ENCODE measurements around the gene OR6Q1.

DNA sequence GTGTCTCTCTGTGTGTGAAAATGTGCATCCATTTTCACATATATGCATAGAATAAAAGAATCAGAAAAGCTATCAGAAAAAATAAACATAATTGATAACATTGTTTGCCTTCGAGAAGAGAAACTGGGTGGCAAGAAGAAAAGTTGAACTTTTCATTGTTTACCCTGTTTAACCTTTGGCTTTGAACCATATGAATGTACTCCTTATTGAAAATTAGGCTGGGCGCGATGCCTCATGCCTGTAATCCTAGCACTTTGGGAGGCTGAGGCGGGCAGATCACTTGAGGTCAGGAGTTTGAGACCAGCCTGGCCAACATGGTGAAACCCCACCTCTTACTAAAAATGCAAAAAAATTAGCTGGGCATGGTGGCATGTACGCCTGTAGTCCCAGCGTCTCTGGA, 19.0 kb upstream of the OR6Q1 start:
- no peak for TF ChIP-seq CREB1 (CRISPR knock-in tag; IDR thresholded peaks at IDR 0.05)
- no peak for TF ChIP-seq SOX15 (CRISPR knock-in tag; IDR thresholded peaks at IDR 0.05)
- TF ChIP-seq, protein P1, sequence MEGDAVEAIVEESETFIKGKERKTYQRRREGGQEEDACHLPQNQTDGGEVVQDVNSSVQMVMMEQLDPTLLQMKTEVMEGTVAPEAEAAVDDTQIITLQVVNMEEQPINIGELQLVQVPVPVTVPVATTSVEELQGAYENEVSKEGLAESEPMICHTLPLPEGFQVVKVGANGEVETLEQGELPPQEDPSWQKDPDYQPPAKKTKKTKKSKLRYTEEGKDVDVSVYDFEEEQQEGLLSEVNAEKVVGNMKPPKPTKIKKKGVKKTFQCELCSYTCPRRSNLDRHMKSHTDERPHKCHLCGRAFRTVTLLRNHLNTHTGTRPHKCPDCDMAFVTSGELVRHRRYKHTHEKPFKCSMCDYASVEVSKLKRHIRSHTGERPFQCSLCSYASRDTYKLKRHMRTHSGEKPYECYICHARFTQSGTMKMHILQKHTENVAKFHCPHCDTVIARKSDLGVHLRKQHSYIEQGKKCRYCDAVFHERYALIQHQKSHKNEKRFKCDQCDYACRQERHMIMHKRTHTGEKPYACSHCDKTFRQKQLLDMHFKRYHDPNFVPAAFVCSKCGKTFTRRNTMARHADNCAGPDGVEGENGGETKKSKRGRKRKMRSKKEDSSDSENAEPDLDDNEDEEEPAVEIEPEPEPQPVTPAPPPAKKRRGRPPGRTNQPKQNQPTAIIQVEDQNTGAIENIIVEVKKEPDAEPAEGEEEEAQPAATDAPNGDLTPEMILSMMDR (IDR thresholded peaks at IDR 0.05), result no peak
- TF ChIP-seq RELA (CRISPR knock-in tag; IDR thresholded peaks at IDR 0.05; ENCODE audit: borderline replicate concordance), result no peak
- TF ChIP-seq, protein P2, sequence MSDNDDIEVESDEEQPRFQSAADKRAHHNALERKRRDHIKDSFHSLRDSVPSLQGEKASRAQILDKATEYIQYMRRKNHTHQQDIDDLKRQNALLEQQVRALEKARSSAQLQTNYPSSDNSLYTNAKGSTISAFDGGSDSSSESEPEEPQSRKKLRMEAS (CRISPR knock-in tag; IDR thresholded peaks at IDR 0.05), result no peak
- TF ChIP-seq, protein P3, sequence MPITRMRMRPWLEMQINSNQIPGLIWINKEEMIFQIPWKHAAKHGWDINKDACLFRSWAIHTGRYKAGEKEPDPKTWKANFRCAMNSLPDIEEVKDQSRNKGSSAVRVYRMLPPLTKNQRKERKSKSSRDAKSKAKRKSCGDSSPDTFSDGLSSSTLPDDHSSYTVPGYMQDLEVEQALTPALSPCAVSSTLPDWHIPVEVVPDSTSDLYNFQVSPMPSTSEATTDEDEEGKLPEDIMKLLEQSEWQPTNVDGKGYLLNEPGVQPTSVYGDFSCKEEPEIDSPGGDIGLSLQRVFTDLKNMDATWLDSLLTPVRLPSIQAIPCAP (CRISPR knock-in tag; IDR thresholded peaks at IDR 0.05), result no peak
- TF ChIP-seq SP1 (CRISPR knock-in tag; conservative IDR thresholded peaks at IDR 0.05), result no peak
- TF ChIP-seq CBFB (CRISPR knock-in tag; IDR thresholded peaks at IDR 0.05; ENCODE audit: low read depth), result no peak
- no peak for TF ChIP-seq ZNF138 (CRISPR knock-in tag; conservative IDR thresholded peaks at IDR 0.05)

Measured in WTC11 (cell line).